Measurements from ENCODE around the gene ENOX1.

The ENOX1 gene

GRCh38 chr13:43664700-43665191 is 122.0 kb downstream of the ENOX1 start:
- no peak for DNase-seq

- no peak for DNase-seq
Observed at GRCh38 chr13:43663474-43664090, 123.2 kb downstream of the ENOX1 start.

GRCh38 chr13:43662976-43663375 is 123.8 kb downstream of the ENOX1 start:
- no peak for DNase-seq

GRCh38 chr13:43661161-43661830 is 125.5 kb downstream of the ENOX1 start:
- no peak for DNase-seq

- no peak for DNase-seq
Observed at GRCh38 chr13:43657485-43657884, 129.3 kb downstream of the ENOX1 start.

GRCh38 chr13:43653980-43654379 is 132.8 kb downstream of the ENOX1 start:
- no peak for DNase-seq

- no peak for DNase-seq
Observed at GRCh38 chr13:43653395-43653794, 133.4 kb downstream of the ENOX1 start.

- no peak for DNase-seq
Observed at GRCh38 chr13:43652760-43653159, 134.0 kb downstream of the ENOX1 start.

GRCh38 chr13:43650882-43651281 is 135.9 kb downstream of the ENOX1 start:
- DNase-seq, result no peak

GRCh38 chr13:43648733-43649132 is 138.0 kb downstream of the ENOX1 start:
- DNase-seq, result no peak

- DNase-seq, result no peak
Observed at GRCh38 chr13:43647471-43647870, 139.3 kb downstream of the ENOX1 start.

GRCh38 chr13:43640476-43640875 is 146.3 kb downstream of the ENOX1 start:
- no peak for DNase-seq

- no peak for DNase-seq
Observed at GRCh38 chr13:43631106-43631505, 155.7 kb downstream of the ENOX1 start.

GRCh38 chr13:43629691-43630480 is 156.9 kb downstream of the ENOX1 start:
- no peak for DNase-seq

- DNase-seq, result no peak
Observed at GRCh38 chr13:43626994-43627393, 159.8 kb downstream of the ENOX1 start.

GRCh38 chr13:43614063-43614462 is 172.7 kb downstream of the ENOX1 start:
- DNase-seq, result no peak

- DNase-seq, result no peak
Observed at GRCh38 chr13:43611281-43612273, 175.2 kb downstream of the ENOX1 start.

- DNase-seq, result no peak
Observed at GRCh38 chr13:43608400-43609137, 178.2 kb downstream of the ENOX1 start.

GRCh38 chr13:43597599-43597945 is 189.2 kb downstream of the ENOX1 start:
- DNase-seq, result no peak

GRCh38 chr13:43596924-43597598 is 189.7 kb downstream of the ENOX1 start:
- no peak for DNase-seq

- no peak for DNase-seq
Observed at GRCh38 chr13:43596006-43596405, 190.8 kb downstream of the ENOX1 start.

Measured in NCI-H1105 (cell line).